ENCODE data around the gene APCDD1. TPM values are rescaled to one million over a fixed set of nuclear protein-coding genes. Genes with fewer than 3 reads are reported as not detected.
"Not testable (repeated sequence)": the region's sequence is repeated elsewhere in the genome, so short reads cannot be mapped to it uniquely, and the experiment has no call there.

The APCDD1 gene
- total RNA-seq, 1 donor from 2014 or later, result not detected

DNA sequence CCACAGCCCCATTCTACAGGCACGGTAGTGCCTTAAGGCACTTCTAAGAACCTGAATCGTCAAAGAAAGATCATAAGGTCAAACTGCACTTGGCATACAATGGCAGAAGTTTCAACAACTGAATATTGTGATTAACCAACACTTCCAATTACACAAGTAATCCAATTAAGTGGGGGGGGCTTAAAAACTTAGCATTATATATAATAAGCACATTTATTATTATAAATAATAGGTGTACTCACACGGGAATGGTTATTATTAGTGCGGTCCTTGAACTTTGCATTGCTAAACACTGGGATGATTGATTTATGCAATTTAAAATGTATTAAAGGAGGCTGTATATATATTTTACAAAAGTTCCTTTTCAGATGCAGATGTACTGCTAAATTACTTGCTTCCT, 7.6 kb downstream of the APCDD1 start:
- no peaks in the 10 kb centered on the region for H3K9me3 Mint-ChIP-seq
- H3K4me1 Mint-ChIP-seq, result no peaks in the 10 kb centered on the region
- H3K4me3 Mint-ChIP-seq, result no peak overlapping the region
- H3K36me3 Mint-ChIP-seq (ENCODE audit: low read depth), result no peaks in the 10 kb centered on the region
- DNase-seq, result no peak
- H3K27me3 Mint-ChIP-seq, result peaks cover 29% of the 10 kb centered on the region
- H3K27ac Mint-ChIP-seq, result no peak overlapping the region
- intact Hi-C loops (cut with micrococcal nuclease), result no loop called here

DNA sequence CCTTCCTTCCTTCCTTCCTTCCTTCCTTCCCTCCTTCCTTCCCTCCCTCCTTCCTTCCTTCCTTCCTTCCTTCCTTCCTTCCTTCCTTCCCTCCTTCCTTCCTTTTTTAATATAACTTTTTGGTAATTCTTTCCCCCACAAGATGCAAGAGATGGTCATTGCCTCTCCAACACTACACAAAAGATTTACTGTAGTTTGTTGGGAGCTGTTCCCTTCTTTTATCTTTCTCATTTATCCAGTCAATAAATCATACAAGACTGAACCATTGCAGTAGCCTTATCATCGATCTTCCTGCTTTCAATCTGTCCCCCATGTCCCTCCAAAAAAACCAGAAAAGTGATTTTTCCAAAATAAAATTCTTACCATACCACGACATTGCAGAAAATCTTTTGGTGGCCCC, 8.2 kb downstream of the APCDD1 start:
- Mint-ChIP-seq H3K27ac (no peak overlapping the region), H3K4me1 (no peaks in the 10 kb centered on the region), H3K9me3 (no peaks in the 10 kb centered on the region), H3K27me3 (peaks cover 27% of the 10 kb centered on the region), H3K4me3 (no peak overlapping the region), H3K36me3 (ENCODE audit: low read depth) (no peaks in the 10 kb centered on the region)
- intact Hi-C loops (cut with micrococcal nuclease), result no loop called here
- no peak for DNase-seq

DNA sequence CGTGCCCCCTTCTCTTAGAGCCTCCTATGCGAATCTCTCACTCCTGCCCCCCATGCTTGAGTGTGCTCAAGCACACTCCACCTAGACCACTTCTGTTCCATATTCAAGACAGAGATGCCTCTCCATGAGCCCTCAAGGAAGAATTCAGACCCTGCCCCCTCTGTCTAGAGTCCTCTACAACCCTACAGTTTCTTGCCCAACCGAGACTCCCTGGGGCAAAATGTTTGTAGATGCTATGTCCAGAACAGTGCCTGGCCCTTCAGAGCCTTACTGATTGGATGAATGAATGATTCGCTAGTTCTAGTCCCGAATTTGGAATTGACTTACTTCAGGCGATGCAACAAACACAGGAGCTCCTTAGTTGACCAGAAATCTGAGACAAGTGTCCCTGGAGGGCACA, 8.7 kb downstream of the APCDD1 start:
- Mint-ChIP-seq H3K9me3 (no peaks in the 10 kb centered on the region), H3K27me3 (peaks cover 25% of the 10 kb centered on the region), H3K4me3 (no peak overlapping the region), H3K27ac (no peak overlapping the region), H3K4me1 (no peaks in the 10 kb centered on the region), H3K36me3 (ENCODE audit: low read depth) (no peaks in the 10 kb centered on the region)
- intact Hi-C loops (cut with micrococcal nuclease), result no loop called here
- DNase-seq, result no peak

DNA sequence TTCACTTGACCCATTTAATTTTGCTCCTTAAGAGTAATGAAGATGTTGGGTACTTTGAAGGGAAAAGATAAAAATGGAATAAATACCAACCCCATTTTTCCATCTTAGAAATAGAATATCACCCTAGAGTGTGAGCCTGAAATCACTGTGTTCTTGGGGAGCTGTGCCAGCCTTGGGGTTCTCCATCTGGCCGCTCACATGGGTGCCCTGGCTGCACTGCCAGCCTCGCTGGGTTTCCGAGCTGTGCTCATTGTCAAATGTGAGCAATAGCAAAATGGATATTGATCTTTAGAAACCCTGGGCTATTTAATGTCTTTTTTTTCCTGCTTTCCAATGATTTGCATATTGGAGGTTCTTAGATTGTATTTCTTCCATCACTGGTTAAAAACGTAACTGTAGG, 9.3 kb downstream of the APCDD1 start:
- no peaks in the 10 kb centered on the region for H3K9me3 Mint-ChIP-seq
- no peaks in the 10 kb centered on the region for H3K4me1 Mint-ChIP-seq
- peaks cover 27% of the 10 kb centered on the region for H3K27me3 Mint-ChIP-seq
- DNase-seq, result no peak
- H3K4me3 Mint-ChIP-seq, result no peak overlapping the region
- intact Hi-C loops (cut with micrococcal nuclease), result no loop called here
- H3K36me3 Mint-ChIP-seq (ENCODE audit: low read depth), result no peaks in the 10 kb centered on the region
- H3K27ac Mint-ChIP-seq, result no peak overlapping the region

DNA sequence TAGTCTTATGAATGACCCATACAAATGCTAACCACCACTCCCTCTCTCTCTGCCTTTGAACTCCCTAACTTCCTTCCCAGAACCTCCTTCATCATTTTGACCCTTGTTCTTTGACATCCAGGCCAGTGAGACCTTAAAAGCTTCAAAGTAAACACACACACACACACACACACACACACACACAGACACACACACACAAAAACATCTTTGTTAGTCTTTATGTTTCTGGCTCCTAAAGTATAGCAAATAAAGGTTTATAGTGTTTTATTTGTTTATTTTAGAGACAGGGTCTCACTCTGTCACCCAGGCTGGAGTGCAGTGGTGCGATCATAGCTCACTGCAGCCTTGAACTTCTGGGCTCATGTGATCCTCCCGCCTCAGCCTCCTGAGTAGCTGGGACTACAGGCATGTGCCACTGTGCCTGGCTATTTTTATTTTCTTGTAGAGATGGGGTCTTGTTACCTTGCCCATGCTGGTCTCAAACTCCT, 9.8 kb downstream of the APCDD1 start:
- H3K4me1 Mint-ChIP-seq; H3K9me3 Mint-ChIP-seq; H3K4me3 Mint-ChIP-seq; intact Hi-C loops (cut with micrococcal nuclease); H3K27ac Mint-ChIP-seq; H3K36me3 Mint-ChIP-seq (ENCODE audit: low read depth); DNase-seq: not testable (repeated sequence)
- H3K27me3 Mint-ChIP-seq, result peaks cover 22% of the 10 kb centered on the region

DNA sequence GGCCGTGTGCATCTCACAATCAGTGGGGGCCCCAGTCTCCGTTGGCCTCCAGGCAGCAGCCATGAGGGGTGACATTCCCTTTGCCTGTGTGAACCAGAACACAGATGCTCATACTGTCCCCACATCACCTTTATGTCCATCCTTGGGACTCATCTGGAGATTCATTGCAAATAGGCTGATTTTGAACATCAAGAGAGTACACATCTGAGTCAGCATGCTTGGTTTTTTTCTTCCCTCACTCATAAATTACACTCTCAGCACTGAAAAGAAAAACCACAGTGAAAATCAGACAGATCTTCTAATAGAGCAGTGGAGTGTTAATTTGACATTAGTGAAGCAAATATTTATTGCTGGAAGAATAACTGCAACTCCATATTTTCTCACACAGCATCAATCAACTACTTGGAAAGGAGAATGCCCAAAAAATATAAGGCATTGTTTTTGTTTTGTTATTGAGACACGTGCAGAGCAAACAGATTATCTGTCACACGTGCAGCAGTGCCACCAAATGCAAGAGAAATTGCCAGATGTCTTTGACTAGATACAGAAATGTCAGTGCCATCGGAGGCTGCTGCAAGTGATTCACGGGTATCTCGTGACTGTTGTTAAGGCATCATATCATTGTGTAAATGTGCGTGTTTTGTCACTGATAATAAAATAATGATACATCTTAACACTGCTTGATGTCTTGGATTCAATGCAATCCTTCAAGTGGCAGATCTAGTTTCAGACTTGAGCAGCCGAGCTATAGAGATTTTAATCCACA, 10.9 kb downstream of the APCDD1 start:
- Mint-ChIP-seq H3K4me3 (no peak overlapping the region), H3K9me3 (no peaks in the 10 kb centered on the region), H3K27me3 (peaks cover 19% of the 10 kb centered on the region), H3K4me1 (no peaks in the 10 kb centered on the region), H3K27ac (no peak overlapping the region), H3K36me3 (ENCODE audit: low read depth) (no peaks in the 10 kb centered on the region)
- intact Hi-C loops (cut with micrococcal nuclease), result no loop called here
- no peak for DNase-seq

DNA sequence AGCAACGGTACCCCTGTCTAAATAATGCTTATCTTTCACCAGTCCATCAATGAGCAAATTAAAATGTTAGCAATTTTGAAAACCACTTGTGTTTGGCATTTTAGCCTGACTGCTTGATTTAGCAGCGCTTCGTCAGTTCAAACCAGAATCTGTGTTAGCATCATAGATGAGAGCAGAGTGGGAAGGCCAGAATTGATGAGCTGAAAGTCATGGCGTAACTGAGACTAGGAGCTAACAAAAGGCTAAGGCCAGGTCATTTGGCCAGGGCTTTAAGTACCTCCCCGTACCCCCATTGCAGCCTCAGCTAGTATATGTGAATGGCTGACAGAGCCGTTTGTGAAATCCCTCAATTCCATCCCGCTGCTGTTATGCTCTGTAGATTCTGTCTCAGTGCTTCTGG, 16.0 kb downstream of the APCDD1 start:
- no peak for DNase-seq
- Mint-ChIP-seq H3K9me3 (no peaks in the 10 kb centered on the region), H3K27ac (no peak overlapping the region), H3K4me3 (no peak overlapping the region), H3K36me3 (ENCODE audit: low read depth) (no peaks in the 10 kb centered on the region), H3K27me3 (peaks cover 9% of the 10 kb centered on the region), H3K4me1 (no peaks in the 10 kb centered on the region)
- intact Hi-C loops (cut with micrococcal nuclease), result loop anchor here (5.0 kb wide), 1 partner anchor 33 kb away; no protein-coding TSS in a partner anchor

DNA sequence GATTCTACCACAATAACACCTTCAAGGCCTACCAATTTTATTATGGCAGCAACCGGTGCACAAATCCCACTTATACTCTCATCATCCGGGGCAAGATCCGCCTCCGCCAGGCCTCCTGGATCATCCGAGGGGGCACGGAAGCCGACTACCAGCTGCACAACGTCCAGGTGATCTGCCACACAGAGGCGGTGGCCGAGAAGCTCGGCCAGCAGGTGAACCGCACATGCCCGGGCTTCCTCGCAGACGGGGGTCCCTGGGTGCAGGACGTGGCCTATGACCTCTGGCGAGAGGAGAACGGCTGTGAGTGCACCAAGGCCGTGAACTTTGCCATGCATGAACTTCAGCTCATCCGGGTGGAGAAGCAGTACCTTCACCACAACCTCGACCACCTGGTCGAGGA, 17.1 kb downstream of the APCDD1 start:
- no peaks in the 10 kb centered on the region for H3K9me3 Mint-ChIP-seq
- H3K27me3 Mint-ChIP-seq, result peaks cover 12% of the 10 kb centered on the region
- H3K27ac Mint-ChIP-seq, result no peak overlapping the region
- intact Hi-C loops (cut with micrococcal nuclease), result loop anchor here (5.0 kb wide), 1 partner anchor 34 kb away; no protein-coding TSS in a partner anchor
- no peak for DNase-seq
- no peaks in the 10 kb centered on the region for H3K4me1 Mint-ChIP-seq
- no peaks in the 10 kb centered on the region for H3K36me3 Mint-ChIP-seq (ENCODE audit: low read depth)
- no peak overlapping the region for H3K4me3 Mint-ChIP-seq

DNA sequence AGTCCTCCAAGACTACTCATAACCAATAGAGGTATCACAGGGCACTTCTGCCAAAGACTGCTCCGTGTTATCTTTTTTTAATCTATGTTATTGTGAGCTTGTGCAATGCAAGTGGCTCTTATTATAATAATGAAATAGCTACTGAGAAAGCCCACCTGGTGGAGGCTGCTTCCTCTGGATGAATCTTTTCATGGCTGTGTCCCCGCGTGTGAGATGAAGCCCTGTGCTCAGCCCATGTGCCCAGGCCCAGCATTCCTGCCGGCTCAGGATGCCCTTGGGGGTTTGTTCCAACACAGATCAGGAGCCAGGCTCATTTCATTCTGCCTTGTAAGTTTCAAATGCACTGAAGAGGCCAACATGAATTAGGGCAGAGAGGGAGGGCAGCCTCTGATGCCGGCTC, 18.7 kb downstream of the APCDD1 start:
- H3K4me1 Mint-ChIP-seq, result no peaks in the 10 kb centered on the region
- H3K4me3 Mint-ChIP-seq, result no peak overlapping the region
- no peak overlapping the region for H3K27ac Mint-ChIP-seq
- no peaks in the 10 kb centered on the region for H3K9me3 Mint-ChIP-seq
- H3K27me3 Mint-ChIP-seq, result peaks cover 11% of the 10 kb centered on the region
- DNase-seq, result no peak
- intact Hi-C loops (cut with micrococcal nuclease), result loop anchor here (5.0 kb wide), 1 partner anchor 36 kb away; no protein-coding TSS in a partner anchor
- H3K36me3 Mint-ChIP-seq (ENCODE audit: low read depth), result no peaks in the 10 kb centered on the region

DNA sequence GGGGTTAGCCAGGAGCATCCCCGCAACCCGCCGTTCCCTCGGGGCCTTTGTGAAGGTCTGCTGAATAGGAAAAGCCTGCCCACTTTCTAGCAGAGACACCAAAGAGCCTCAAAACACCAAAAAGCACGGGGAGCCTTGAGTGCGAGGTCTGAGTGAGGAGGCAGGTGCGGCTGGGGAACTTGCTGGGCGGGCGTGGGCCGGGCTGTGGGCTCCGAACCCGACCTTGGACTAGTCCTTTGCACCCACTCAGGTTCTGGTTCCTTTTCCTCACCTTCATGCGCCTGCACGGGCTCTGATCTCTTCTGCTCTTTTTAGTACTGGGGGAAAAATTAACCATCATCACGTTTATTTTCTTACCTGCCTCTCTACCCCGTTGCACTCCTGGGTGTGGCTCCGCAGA, 19.9 kb downstream of the APCDD1 start:
- no peaks in the 10 kb centered on the region for H3K9me3 Mint-ChIP-seq
- no peak overlapping the region for H3K4me3 Mint-ChIP-seq
- no peak for DNase-seq

DNA sequence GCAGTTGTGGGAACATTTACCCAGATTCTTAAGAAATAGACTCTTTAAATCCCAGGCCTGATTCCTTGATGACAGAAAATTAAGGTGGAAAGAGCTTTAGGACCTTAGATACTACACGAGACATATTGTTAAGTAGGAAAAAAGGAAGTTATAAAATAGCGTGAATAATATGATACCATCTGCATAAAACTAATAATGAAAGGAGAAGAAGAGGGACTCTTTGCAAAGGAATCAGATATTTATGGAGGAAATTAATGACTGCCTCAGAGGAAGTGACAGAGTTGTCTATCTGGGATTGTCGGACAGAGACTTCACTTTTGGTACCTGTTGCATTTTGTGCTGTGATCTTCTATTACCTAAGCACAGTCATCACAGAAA, 20.8 kb downstream of the APCDD1 start:
- intact Hi-C loops (cut with micrococcal nuclease), result no loop called here
- Mint-ChIP-seq H3K36me3 (ENCODE audit: low read depth) (no peaks in the 10 kb centered on the region), H3K4me3 (no peak overlapping the region), H3K27me3 (peaks cover 10% of the 10 kb centered on the region), H3K4me1 (no peaks in the 10 kb centered on the region), H3K27ac (no peak overlapping the region), H3K9me3 (no peaks in the 10 kb centered on the region)
- no peak for DNase-seq

More for the DNA sequence above, 19.9 kb downstream of the APCDD1 start:
- Mint-ChIP-seq H3K27me3 (peaks cover 10% of the 10 kb centered on the region), H3K36me3 (ENCODE audit: low read depth) (no peaks in the 10 kb centered on the region), H3K4me1 (no peaks in the 10 kb centered on the region), H3K27ac (no peak overlapping the region)
- intact Hi-C loops (cut with micrococcal nuclease), result loop anchor here (5.0 kb wide), 1 partner anchor 37 kb away; no protein-coding TSS in a partner anchor

DNA sequence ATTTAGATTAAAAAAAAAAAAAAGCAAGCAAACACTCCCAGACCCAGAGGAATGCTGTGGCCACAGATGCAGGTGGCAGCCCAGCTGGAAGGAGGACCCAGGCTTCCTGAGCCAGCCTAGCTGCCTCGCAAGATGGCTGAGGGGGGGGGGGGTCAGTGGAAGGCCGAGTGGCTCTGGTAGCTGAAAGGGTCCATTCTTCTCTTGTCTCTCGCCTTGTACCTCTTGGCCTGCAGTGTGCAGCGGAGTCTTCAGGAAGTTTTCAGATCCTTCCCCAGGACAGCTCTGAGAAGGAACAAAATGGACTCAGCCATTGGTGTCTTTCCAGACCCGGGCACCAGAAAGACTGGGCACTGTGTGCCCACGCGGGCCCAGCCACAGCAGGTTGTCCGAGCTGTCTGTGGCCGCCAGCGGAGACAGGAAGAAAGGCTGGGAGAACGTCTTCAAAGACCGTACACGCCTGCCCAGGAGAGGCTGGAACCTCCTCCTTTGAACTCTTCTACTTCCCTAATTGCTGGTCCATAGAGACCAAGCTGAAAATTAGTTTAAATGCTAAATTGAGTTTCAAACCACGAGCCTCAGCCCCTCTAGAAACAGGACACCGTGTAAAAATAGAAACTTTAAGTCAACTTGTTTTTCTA, 21.3 kb downstream of the APCDD1 start:
- Mint-ChIP-seq H3K9me3 (no peaks in the 10 kb centered on the region), H3K27ac (no peak overlapping the region), H3K27me3 (peaks cover 10% of the 10 kb centered on the region), H3K4me1 (no peaks in the 10 kb centered on the region), H3K4me3 (no peak overlapping the region), H3K36me3 (ENCODE audit: low read depth) (no peaks in the 10 kb centered on the region)
- intact Hi-C loops (cut with micrococcal nuclease), result no loop called here
- no peak for DNase-seq

DNA sequence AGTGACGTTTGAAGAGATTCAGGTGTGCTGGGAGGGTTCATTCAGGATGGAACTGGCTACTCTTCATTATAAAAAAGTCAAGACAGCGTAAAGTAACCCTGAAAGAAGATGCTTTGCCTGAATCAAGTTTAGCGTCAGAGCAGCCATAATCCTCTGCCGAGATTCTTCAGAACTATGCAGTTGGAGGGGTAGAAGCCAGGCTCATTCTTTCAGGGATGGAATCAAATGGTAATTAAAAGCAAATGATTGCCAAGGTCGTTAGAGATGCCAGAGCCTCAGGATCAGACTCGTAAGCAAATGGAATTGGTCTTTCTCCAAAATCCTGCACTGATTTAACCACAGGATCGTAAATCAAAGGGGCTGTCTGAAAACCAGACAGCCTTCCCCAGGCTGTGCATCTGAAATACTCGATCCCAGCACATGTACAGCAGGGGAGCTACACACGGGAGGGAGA, 21.9 kb downstream of the APCDD1 start:
- H3K4me1 Mint-ChIP-seq, result no peaks in the 10 kb centered on the region

DNA sequence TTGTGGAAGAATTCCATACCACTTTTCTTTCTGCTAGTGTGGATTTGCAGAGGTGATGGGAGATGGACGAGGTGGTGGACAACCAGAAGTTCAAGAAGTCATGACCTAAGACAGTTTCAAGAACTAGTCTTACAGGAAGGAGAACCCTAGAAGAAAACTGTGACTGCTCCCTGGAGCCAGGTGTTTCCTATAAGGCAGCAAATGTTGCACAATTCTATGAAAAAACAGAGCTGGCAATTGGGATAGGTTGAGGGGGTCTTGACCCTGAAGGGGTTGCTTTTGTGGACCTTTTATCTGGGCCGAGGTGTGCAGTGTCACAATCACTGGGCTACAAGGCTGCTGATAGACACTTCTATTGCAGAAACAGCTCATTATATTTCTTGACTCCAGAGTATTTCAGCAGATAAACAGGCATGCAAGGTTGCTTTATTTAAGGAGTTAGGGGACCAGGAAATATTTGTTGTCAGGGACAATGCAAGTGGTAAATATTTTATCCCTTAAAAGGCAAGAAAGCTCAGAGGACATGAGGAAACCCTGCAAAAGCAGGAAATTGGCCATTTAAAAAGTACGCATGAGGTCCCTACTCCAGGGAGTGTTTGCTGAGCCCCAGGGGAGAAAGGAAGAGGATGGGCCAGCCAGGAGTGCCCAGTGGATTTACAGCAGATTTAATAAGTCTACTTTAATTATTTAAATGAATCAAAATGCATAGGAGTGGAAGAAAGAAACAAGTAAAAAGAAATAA, 22.9 kb downstream of the APCDD1 start:
- intact Hi-C loops (cut with micrococcal nuclease), result no loop called here
- Mint-ChIP-seq H3K27me3 (peaks cover 12% of the 10 kb centered on the region), H3K4me3 (no peak overlapping the region), H3K27ac (no peak overlapping the region), H3K36me3 (ENCODE audit: low read depth) (no peaks in the 10 kb centered on the region), H3K4me1 (no peaks in the 10 kb centered on the region), H3K9me3 (no peaks in the 10 kb centered on the region)
- no peak for DNase-seq

More for the DNA sequence above, 21.9 kb downstream of the APCDD1 start:
- intact Hi-C loops (cut with micrococcal nuclease), result no loop called here
- Mint-ChIP-seq H3K27me3 (peaks cover 12% of the 10 kb centered on the region), H3K27ac (no peak overlapping the region), H3K9me3 (no peaks in the 10 kb centered on the region), H3K36me3 (ENCODE audit: low read depth) (no peaks in the 10 kb centered on the region), H3K4me3 (no peak overlapping the region)
- DNase-seq, result no peak
